Large intestine (tissue), 3 donors: ENCODE results near the gene NAT14. TPM values are rescaled to one million over a fixed set of nuclear protein-coding genes. Genes with fewer than 3 reads are reported as not detected.

ENCODE experiments used
- DNase-seq, 2 donors: peaks; one replicate each; pipeline versions ENCODE4 v3.0.0 to v3.0.0-alpha.2; 2013
- H3K27ac ChIP-seq: one replicate; pipeline ENCODE4 v1.5.1; 2013; ENCODE audit warnings: low read length
- H3K27me3 ChIP-seq: 2 replicates; pipeline ENCODE4 v1.6.1; 2013; ENCODE audit warnings: low read length; ENCODE audit not compliant: control insufficient read depth, insufficient read depth
- H3K36me3 ChIP-seq: 2 replicates; pipeline ENCODE4 v1.6.1; 2013; ENCODE audit warnings: low read length; ENCODE audit not compliant: control insufficient read depth, insufficient read depth
- H3K4me1 ChIP-seq: one replicate; pipeline ENCODE4 v1.6.1; 2013; ENCODE audit warnings: low read length; ENCODE audit not compliant: control insufficient read depth, insufficient read depth
- H3K4me3 ChIP-seq: one replicate; pipeline ENCODE4 v1.5.1; 2013; ENCODE audit warnings: low read length
- H3K9me3 ChIP-seq: one replicate; pipeline ENCODE4 v1.6.1; 2013; ENCODE audit warnings: mild to moderate bottlenecking, low read depth, low read length, moderate library complexity; ENCODE audit not compliant: control insufficient read depth
- WGBS: methylation state at CpG from one replicate; pipeline ENCODE4 v1.1.5; 2013; ENCODE audit warnings: low lambda C conversion rate; ENCODE audit not compliant: insufficient coverage; 5-methylcytosine and 5-hydroxymethylcytosine counted together
- polyA plus RNA-seq: library from polyadenylated mRNA; unstranded; fragments of 120-200 nt; gene quantifications from one replicate; pipeline ENCODE4 v1.2.1, GENCODE V29; 2013

Gene NAT14
- polyA plus RNA-seq, 1 donor = 14.0 TPM

- H3K9me3 ChIP-seq = peaks cover 10% of the 10 kb centered on the region
- H3K4me1 ChIP-seq = peaks cover 4% of the 10 kb centered on the region
- H3K27me3 ChIP-seq = peaks cover 3% of the 10 kb centered on the region
- 16% methylated on average over 3 of the region's 64 CpGs for WGBS
- no peaks in the 10 kb centered on the region for H3K36me3 ChIP-seq
- H3K4me3 ChIP-seq = peak overlapping the region; percentile 35
- H3K27ac ChIP-seq = peak overlapping the region; percentile 26
- DNase-seq = peak; percentile 93
Observed at GRCh38 chr19:55503502-55504251, 18.7 kb downstream of the NAT14 start.

DNA sequence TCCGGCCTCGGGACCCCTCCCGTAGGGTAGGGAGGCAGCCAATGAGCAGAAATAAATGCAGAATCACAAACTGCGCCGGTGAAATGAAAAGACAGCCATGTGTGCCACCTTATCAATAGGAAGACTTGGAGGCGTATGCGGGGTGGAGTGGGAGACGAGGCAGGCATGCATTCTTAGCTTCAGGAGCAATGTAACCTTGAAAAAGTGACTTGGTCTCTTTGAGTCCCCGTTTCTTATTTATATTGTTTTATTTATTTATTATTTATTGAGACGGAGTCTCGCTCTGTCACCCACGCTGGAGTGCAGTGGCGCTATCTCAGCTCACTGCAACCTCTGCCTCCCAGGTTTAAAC, 19.2 kb downstream of the NAT14 start:
- Histone ChIP-seq H3K36me3 (no peaks in the 10 kb centered on the region), H3K4me1 (peaks cover 4% of the 10 kb centered on the region), H3K27me3 (peaks cover 5% of the 10 kb centered on the region), H3K27ac (no peak overlapping the region), H3K9me3 (peaks cover 10% of the 10 kb centered on the region), H3K4me3 (no peak overlapping the region)
- no CpG with 5 or more reads among the region's 13 CpGs for WGBS
- DNase-seq = no peak

GRCh38 chr19:55504981-55505380, 20.0 kb downstream of the NAT14 start:
- DNase-seq = no peak
- Histone ChIP-seq H3K4me3 (no peak overlapping the region), H3K36me3 (no peaks in the 10 kb centered on the region), H3K4me1 (peaks cover 4% of the 10 kb centered on the region), H3K27ac (no peak overlapping the region), H3K9me3 (peaks cover 10% of the 10 kb centered on the region), H3K27me3 (peaks cover 5% of the 10 kb centered on the region)
- WGBS = 100% methylated on average over 1 of the region's 11 CpGs

- peaks cover 14% of the 10 kb centered on the region for H3K27me3 ChIP-seq
- no CpG with 5 or more reads among the region's 10 CpGs for WGBS
- peaks cover 10% of the 10 kb centered on the region for H3K9me3 ChIP-seq
- no peaks in the 10 kb centered on the region for H3K36me3 ChIP-seq
- no peak for DNase-seq
- no peak overlapping the region for H3K4me3 ChIP-seq
- H3K27ac ChIP-seq = no peak overlapping the region
- H3K4me1 ChIP-seq = peaks cover 4% of the 10 kb centered on the region
Observed at GRCh38 chr19:55508120-55508519, 23.1 kb downstream of the NAT14 start.

DNA sequence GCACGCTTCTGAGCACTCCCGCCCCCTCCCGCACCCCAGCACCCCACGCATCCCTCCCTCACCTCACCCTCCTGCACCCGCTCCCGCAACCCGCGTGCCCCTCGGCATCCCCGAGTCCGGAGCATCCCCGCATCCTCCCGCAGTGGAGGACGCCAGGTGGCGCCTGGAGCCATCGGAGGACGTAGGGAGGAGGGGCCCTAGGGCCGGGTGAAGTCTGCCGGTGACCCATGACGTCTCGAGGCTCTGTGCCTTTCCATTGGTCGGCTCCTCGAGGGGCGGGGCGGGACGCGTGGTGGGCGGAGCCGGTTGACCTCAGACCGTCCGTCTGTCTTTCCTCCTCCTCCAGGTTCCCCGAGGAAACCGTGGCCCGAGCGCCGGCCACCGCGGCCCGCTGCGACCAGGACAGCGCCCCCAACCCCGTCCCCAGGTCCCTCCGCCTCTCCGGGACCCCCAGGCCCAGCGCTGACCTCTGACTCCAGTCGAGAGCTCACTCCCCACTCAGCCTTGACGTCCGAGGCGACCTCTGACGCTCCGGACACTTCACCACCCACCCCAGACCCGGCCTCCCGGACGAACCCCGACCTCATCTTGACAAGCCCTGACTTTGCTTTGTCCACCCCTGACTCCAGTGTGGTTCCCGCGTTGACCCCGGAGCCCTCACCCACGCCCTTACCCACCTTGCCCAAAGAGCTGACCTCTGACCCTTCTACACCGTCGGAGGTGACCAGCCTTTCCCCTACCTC, 32.1 kb downstream of the NAT14 start:
- Histone ChIP-seq H3K27ac (no peak overlapping the region), H3K4me1 (peaks cover 3% of the 10 kb centered on the region), H3K36me3 (no peaks in the 10 kb centered on the region), H3K9me3 (no peaks in the 10 kb centered on the region), H3K4me3 (peak overlapping the region; percentile 57), H3K27me3 (no peaks in the 10 kb centered on the region)
- WGBS = 100% methylated on average over 1 of the region's 61 CpGs
- peak; percentile 88 to 93 for DNase-seq

DNA sequence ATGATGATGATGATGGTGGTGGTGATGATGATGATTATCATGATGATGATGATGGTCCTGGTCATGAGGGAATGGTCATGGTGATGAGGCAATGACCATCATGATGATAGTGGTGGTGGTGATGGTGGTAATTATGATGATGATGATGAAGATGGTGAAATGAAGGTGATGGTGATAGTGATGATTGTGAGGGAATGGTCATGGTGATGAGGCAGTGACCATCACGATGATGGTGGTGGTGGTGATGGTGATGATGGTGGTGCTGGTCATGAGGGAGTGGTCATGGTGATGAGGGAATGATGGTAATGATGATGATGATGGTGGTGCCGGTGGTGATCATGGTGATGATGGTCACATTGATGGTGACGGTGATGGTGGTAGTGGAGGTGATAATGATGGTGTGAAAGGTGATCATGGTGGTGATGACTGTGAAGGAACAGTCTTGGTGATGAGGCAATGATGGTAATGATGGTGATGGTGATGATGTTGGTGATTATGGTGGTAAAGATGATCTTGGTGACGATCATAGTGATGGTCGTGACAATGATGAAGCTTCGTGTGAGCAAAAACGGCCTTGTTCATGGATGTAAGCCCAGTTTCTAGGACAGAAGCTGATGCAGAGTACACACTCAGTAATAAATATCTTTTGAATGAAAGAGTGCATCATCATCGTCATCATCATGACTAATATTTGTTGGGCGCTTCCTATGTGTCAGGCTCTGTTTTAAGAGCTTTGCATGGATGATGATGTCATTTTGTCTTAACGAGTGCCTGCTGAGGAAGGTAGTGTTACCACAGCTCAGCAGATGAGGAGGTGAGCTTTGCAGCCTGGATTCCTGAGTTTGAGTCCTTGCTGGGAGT, 34.7 kb downstream of the NAT14 start:
- H3K36me3 ChIP-seq = no peaks in the 10 kb centered on the region
- H3K9me3 ChIP-seq = no peaks in the 10 kb centered on the region
- no peak for DNase-seq
- no peaks in the 10 kb centered on the region for H3K27me3 ChIP-seq
- no peak overlapping the region for H3K4me3 ChIP-seq
- H3K4me1 ChIP-seq = peaks cover 3% of the 10 kb centered on the region
- WGBS = no CpG with 5 or more reads among the region's 10 CpGs
- H3K27ac ChIP-seq = no peak overlapping the region

GRCh38 chr19:55520691-55521292, 35.8 kb downstream of the NAT14 start:
- Histone ChIP-seq H3K27me3 (no peaks in the 10 kb centered on the region), H3K9me3 (no peaks in the 10 kb centered on the region), H3K27ac (no peak overlapping the region), H3K36me3 (no peaks in the 10 kb centered on the region), H3K4me3 (no peak overlapping the region), H3K4me1 (peaks cover 3% of the 10 kb centered on the region)
- DNase-seq = no peak
- no CpG with 5 or more reads among the region's 14 CpGs for WGBS

GRCh38 chr19:55525289-55526101, 40.5 kb downstream of the NAT14 start:
- Histone ChIP-seq H3K27me3 (peaks cover 5% of the 10 kb centered on the region), H3K36me3 (no peaks in the 10 kb centered on the region), H3K4me3 (no peak overlapping the region), H3K4me1 (peaks cover 9% of the 10 kb centered on the region), H3K27ac (no peak overlapping the region), H3K9me3 (no peaks in the 10 kb centered on the region)
- WGBS = 0% methylated on average over 1 of the region's 29 CpGs
- DNase-seq = no peak

- WGBS = no CpG with 5 or more reads among the region's 35 CpGs
- H3K4me3 ChIP-seq = no peak overlapping the region
- H3K27ac ChIP-seq = no peak overlapping the region
- peak; percentile 23 to 65 for DNase-seq
- H3K4me1 ChIP-seq = peaks cover 9% of the 10 kb centered on the region
- H3K9me3 ChIP-seq = no peaks in the 10 kb centered on the region
- no peaks in the 10 kb centered on the region for H3K36me3 ChIP-seq
- peaks cover 5% of the 10 kb centered on the region for H3K27me3 ChIP-seq
Observed at GRCh38 chr19:55526216-55527196, 41.5 kb downstream of the NAT14 start.
